ENCODE measurements around the gene AHCYL2.

The AHCYL2 gene

GRCh38 chr7:129262324-129262723 lies 37.5 kb downstream of the AHCYL2 start:
- no peak overlapping the region for H3K4me3 ChIP-seq (ENCODE audit: low read depth, low read length)
- peak; percentile 49 for DNase-seq (ENCODE audit: low read depth)
- TF ChIP-seq CTCF (IDR thresholded peaks at IDR 0.05; ENCODE audit: low read depth, low read length, missing control alignments) = no peak
- in situ Hi-C loops (cut with HindIII; ENCODE audit: low sequenced_read_pairs) = no loop called here

- no peak for DNase-seq (ENCODE audit: low read depth)
- TF ChIP-seq CTCF (IDR thresholded peaks at IDR 0.05; ENCODE audit: low read depth, low read length, missing control alignments) = no peak
- in situ Hi-C loops (cut with HindIII; ENCODE audit: low sequenced_read_pairs) = no loop called here
- H3K4me3 ChIP-seq (ENCODE audit: low read depth, low read length) = no peak overlapping the region
Measured at GRCh38 chr7:129263168-129263567, 38.3 kb downstream of the AHCYL2 start.

DNA sequence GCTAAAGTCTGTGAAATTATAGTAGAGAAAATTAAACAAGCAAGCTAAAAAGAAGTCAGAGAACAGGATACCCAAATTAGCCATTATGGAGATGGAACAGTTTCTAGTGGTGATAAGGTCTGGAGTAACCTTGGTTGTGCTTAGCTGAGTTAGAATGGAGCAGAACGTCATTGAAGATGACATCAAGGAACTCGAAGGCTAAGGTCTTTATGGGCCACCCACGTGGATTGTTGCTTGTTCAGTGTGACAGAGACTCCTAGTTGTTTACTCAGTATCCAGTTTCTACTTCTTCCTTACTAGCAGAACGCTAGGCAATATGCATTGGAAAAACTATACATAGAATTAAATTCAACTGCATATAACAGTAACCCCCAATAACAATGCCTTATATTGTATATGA lies 39.7 kb downstream of the AHCYL2 start:
- in situ Hi-C loops (cut with HindIII; ENCODE audit: low sequenced_read_pairs) = no loop called here
- no peak for DNase-seq (ENCODE audit: low read depth)
- no peak overlapping the region for H3K4me3 ChIP-seq (ENCODE audit: low read depth, low read length)

GRCh38 chr7:129265328-129265727 lies 40.5 kb downstream of the AHCYL2 start:
- no peak overlapping the region for H3K4me3 ChIP-seq (ENCODE audit: low read depth, low read length)
- no peak for DNase-seq (ENCODE audit: low read depth)
- no peak for TF ChIP-seq CTCF (IDR thresholded peaks at IDR 0.05; ENCODE audit: low read depth, low read length, missing control alignments)
- in situ Hi-C loops (cut with HindIII; ENCODE audit: low sequenced_read_pairs) = no loop called here

More for the DNA sequence above, 39.7 kb downstream of the AHCYL2 start:
- no peak for TF ChIP-seq CTCF (IDR thresholded peaks at IDR 0.05; ENCODE audit: low read depth, low read length, missing control alignments)

- in situ Hi-C loops (cut with HindIII; ENCODE audit: low sequenced_read_pairs) = no loop called here
- TF ChIP-seq CTCF (IDR thresholded peaks at IDR 0.05; ENCODE audit: low read depth, low read length, missing control alignments) = no peak
Measured at GRCh38 chr7:129266181-129266580, 41.4 kb downstream of the AHCYL2 start.

DNA sequence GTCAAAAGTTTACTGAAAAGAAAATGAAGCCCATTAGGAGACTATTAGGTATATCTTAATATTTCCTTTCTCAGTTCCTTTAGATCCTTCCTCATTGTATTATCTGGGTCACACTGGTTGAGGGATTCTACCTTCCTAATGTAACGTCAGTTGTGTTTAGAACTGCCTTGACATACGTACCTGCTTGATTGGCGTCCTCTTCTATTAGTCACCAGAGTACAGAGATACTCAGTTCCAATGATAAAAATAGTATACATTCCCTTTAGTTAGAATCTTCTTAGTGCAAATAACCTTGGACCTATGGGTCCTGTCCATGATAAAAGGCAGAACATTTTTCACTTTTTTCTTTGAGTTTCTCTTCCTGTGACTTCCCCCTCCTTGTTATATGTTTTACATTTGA lies 45.2 kb downstream of the AHCYL2 start:
- no peak for TF ChIP-seq CTCF (IDR thresholded peaks at IDR 0.05; ENCODE audit: low read depth, low read length, missing control alignments)
- in situ Hi-C loops (cut with HindIII; ENCODE audit: low sequenced_read_pairs) = loop anchor here (5.0 kb wide), 2 partner anchors 43 to 73 kb away; partner anchors contain the start of gene AHCYL2
- no peak overlapping the region for H3K4me3 ChIP-seq (ENCODE audit: low read depth, low read length)
- no peak for DNase-seq (ENCODE audit: low read depth)

More at GRCh38 chr7:129266181-129266580, 41.4 kb downstream of the AHCYL2 start:
- H3K4me3 ChIP-seq (ENCODE audit: low read depth, low read length) = no peak overlapping the region
- no peak for DNase-seq (ENCODE audit: low read depth)

All from astrocyte of the cerebellum (primary cell).